Measurements from ENCODE around the gene ZNF202.

The ZNF202 gene

GRCh38 chr11:123682696-123683410 lies 58.6 kb downstream of the ZNF202 start:
- TF ChIP-seq Cebpa-rat (IDR thresholded peaks at IDR 0.05): no peak
- H4K20me1 ChIP-seq: no peaks in the 10 kb centered on the region

GRCh38 chr11:123681030-123681429 lies 60.4 kb downstream of the ZNF202 start:
- H3K4me2 ChIP-seq: no peak overlapping the region
- H3K36me3 ChIP-seq: no peaks in the 10 kb centered on the region
- H4K20me1 ChIP-seq: no peaks in the 10 kb centered on the region
- peaks cover 0 to 10% (median 0%) of the 10 kb centered on the region in 11 experiments; a peak in 5 of 22 replicates for H3K9me3 ChIP-seq (replicated peaks in 1 of 11)
- no peak overlapping the region for H3K27ac ChIP-seq
- no peaks in the 10 kb centered on the region for H3K27me3 ChIP-seq
- no peak overlapping the region for H3K4me3 ChIP-seq
- H3K4me1 ChIP-seq: peaks cover 0 to 9% (median 0%) of the 10 kb centered on the region in 10 experiments; a peak in 3 of 20 replicates
- no peak for TF ChIP-seq Cebpa-rat (IDR thresholded peaks at IDR 0.05)
- H3K9ac ChIP-seq: no peak overlapping the region

More at GRCh38 chr11:123682696-123683410, 58.6 kb downstream of the ZNF202 start:
- Histone ChIP-seq H3K27ac (no peak overlapping the region), H3K4me3 (no peak overlapping the region), H3K27me3 (no peaks in the 10 kb centered on the region), H3K4me1 (peaks cover 0 to 9% (median 0%) of the 10 kb centered on the region in 10 experiments; a peak in 2 of 20 replicates), H3K9ac (no peak overlapping the region), H3K9me3 (replicated peaks in 1 of 11) (peaks cover 0 to 10% (median 0%) of the 10 kb centered on the region in 11 experiments; a peak in 5 of 22 replicates), H3K4me2 (no peak overlapping the region), H3K36me3 (no peaks in the 10 kb centered on the region)

- H3K36me3 ChIP-seq: no peaks in the 10 kb centered on the region
- H3K27me3 ChIP-seq: no peaks in the 10 kb centered on the region
- H3K9me3 ChIP-seq (replicated peaks in 1 of 11): peaks cover 0 to 10% (median 0%) of the 10 kb centered on the region in 11 experiments; a peak in 5 of 22 replicates
- H3K4me3 ChIP-seq: no peak overlapping the region
- TF ChIP-seq Cebpa-rat (IDR thresholded peaks at IDR 0.05): no peak
- H3K9ac ChIP-seq: no peak overlapping the region
- no peak overlapping the region for H3K27ac ChIP-seq
- peaks cover 0 to 5% (median 0%) of the 10 kb centered on the region in 10 experiments; a peak in 1 of 20 replicates for H3K4me1 ChIP-seq
- no peaks in the 10 kb centered on the region for H4K20me1 ChIP-seq
- H3K4me2 ChIP-seq: no peak overlapping the region
Measured at GRCh38 chr11:123678246-123678645, 63.2 kb downstream of the ZNF202 start.

- Histone ChIP-seq H3K36me3 (no peaks in the 10 kb centered on the region), H3K9me3 (replicated peaks in 1 of 11) (peaks cover 0 to 10% (median 0%) of the 10 kb centered on the region in 11 experiments; a peak in 5 of 22 replicates), H3K4me1 (no peaks in the 10 kb centered on the region; a peak in 1 of 20 replicates), H3K27ac (no peak overlapping the region), H3K4me2 (no peak overlapping the region), H4K20me1 (no peaks in the 10 kb centered on the region), H3K9ac (no peak overlapping the region), H3K4me3 (no peak overlapping the region), H3K27me3 (no peaks in the 10 kb centered on the region)
- TF ChIP-seq Cebpa-rat (IDR thresholded peaks at IDR 0.05): no peak
Measured at GRCh38 chr11:123677510-123677909, 64.0 kb downstream of the ZNF202 start.

- Histone ChIP-seq H3K9me3 (replicated peaks in 1 of 11) (peaks cover 0 to 6% (median 0%) of the 10 kb centered on the region in 11 experiments; a peak in 5 of 22 replicates), H3K9ac (no peak overlapping the region), H3K27ac (no peak overlapping the region), H3K4me3 (no peak overlapping the region), H3K4me2 (no peak overlapping the region), H3K27me3 (no peaks in the 10 kb centered on the region), H3K36me3 (no peaks in the 10 kb centered on the region), H3K4me1 (no peaks in the 10 kb centered on the region; a peak in 1 of 20 replicates), H4K20me1 (no peaks in the 10 kb centered on the region)
- no peak for TF ChIP-seq Cebpa-rat (IDR thresholded peaks at IDR 0.05)
Measured at GRCh38 chr11:123674297-123674696, 67.2 kb downstream of the ZNF202 start.

All from BLaER1 treated with 17β-estradiol and CSF1 and Interleukin-3, amounts not matched to agents 10 nM and 100 nM (cell line).